Liver (tissue), 9 donors: ENCODE results near the gene MAN2B2. TPM values are rescaled to one million over a fixed set of nuclear protein-coding genes. Genes with fewer than 3 reads are reported as not detected.

Experiments used
- DNase-seq: peaks from one replicate; pipeline ENCODE4 v3.0.0-alpha.2; 2017; ENCODE audit warnings: low spot score
- H3K27ac ChIP-seq, 2 donors: one replicate each; pipeline ENCODE4 v1.7.0; 2013; ENCODE audit warnings: inconsistent platforms in 2 of 2, low read length in 2 of 2, control low read depth in 1 of 2, low read depth in 1 of 2, mild to moderate bottlenecking in 1 of 2
- H3K27me3 ChIP-seq, 4 donors: one replicate each; pipeline versions ENCODE4 v1.6.1 to v1.7.0; 2013; ENCODE audit warnings: low read length in 3 of 4, inconsistent platforms in 1 of 4, mild to moderate bottlenecking in 1 of 4, moderate library complexity in 1 of 4; ENCODE audit not compliant: control insufficient read depth in 4 of 4, insufficient read depth in 4 of 4
- H3K36me3 ChIP-seq, 4 donors: one replicate each; pipeline versions ENCODE4 v1.6.1 to v1.7.0; 2013; ENCODE audit warnings: low read length in 3 of 4, mild to moderate bottlenecking in 3 of 4, low read depth in 1 of 4, moderate library complexity in 1 of 4; ENCODE audit not compliant: control insufficient read depth in 4 of 4, insufficient read depth in 3 of 4
- H3K4me1 ChIP-seq, 4 donors: one replicate each; pipeline versions ENCODE4 v1.6.1 to v1.7.0; 2013; ENCODE audit warnings: low read length in 3 of 4, mild to moderate bottlenecking in 3 of 4, moderate library complexity in 1 of 4; ENCODE audit not compliant: control insufficient read depth in 4 of 4, insufficient read depth in 4 of 4
- H3K4me3 ChIP-seq, 3 donors: one replicate each; pipeline versions ENCODE4 v1.6.1 to v1.7.0; 2013; ENCODE audit warnings: low read length in 3 of 3, control low read depth in 1 of 3, low read depth in 1 of 3, mild to moderate bottlenecking in 1 of 3
- H3K9ac ChIP-seq, 2 donors: one replicate each; pipeline ENCODE4 v1.7.0; 2013; ENCODE audit warnings: low read length in 2 of 2, mild to moderate bottlenecking in 2 of 2, moderate library complexity in 2 of 2, control low read depth in 1 of 2, low read depth in 1 of 2
- H3K9me3 ChIP-seq, 4 donors: one replicate each; pipeline versions ENCODE4 v1.6.1 to v1.7.0; 2013; ENCODE audit warnings: low read length in 3 of 4; ENCODE audit not compliant: control insufficient read depth in 4 of 4
- ATF3 ChIP-seq: IDR thresholded peaks from 2 replicates; pipeline ENCODE4 v1.6.1; 2016; ENCODE audit warnings: antibody characterized with exemption
- CTCF ChIP-seq: fragments of 150-350 bp; IDR thresholded peaks from 2 replicates; pipeline ENCODE4 v1.5.1; 2017; ENCODE audit warnings: improper control_type of control experiment, low read depth, low read length; ENCODE audit not compliant: missing input control
- EGR1 ChIP-seq, 2 donors: IDR thresholded peaks; 2 replicates each; pipeline ENCODE4 v1.6.1; 2016 to 2018; ENCODE audit warnings: antibody characterized with exemption in 2 of 2, low read depth in 2 of 2
- FOXA1 ChIP-seq: IDR thresholded peaks from 2 replicates; pipeline ENCODE4 v1.6.1; 2016; ENCODE audit warnings: antibody characterized with exemption
- FOXA2 ChIP-seq: IDR thresholded peaks from 2 replicates; pipeline ENCODE4 v1.6.1; 2016; ENCODE audit warnings: antibody characterized with exemption
- GABPA ChIP-seq, 2 donors: IDR thresholded peaks in 1 of 2; conservative IDR thresholded peaks in 1 of 2; 2 replicates each; pipeline ENCODE4 v1.6.1; 2016; ENCODE audit warnings: antibody characterized with exemption in 2 of 2, mild to moderate bottlenecking in 1 of 2, moderate library complexity in 1 of 2
- HNF4A ChIP-seq, 2 donors: conservative IDR thresholded peaks; 2 replicates each; pipeline ENCODE4 v1.6.1; 2016; ENCODE audit warnings: antibody characterized with exemption in 2 of 2, mild to moderate bottlenecking in 2 of 2
- HNF4G ChIP-seq: IDR thresholded peaks from 2 replicates; pipeline ENCODE4 v1.6.1; 2016; ENCODE audit warnings: antibody characterized with exemption
- JUND ChIP-seq, 2 donors: IDR thresholded peaks; 2 replicates each; pipeline ENCODE4 v1.6.1; 2016; ENCODE audit warnings: antibody characterized with exemption in 2 of 2
- MAX ChIP-seq: IDR thresholded peaks from 2 replicates; pipeline ENCODE4 v1.6.1; 2016; ENCODE audit warnings: antibody characterized with exemption
- NR2F2 ChIP-seq: IDR thresholded peaks from 2 replicates; pipeline ENCODE4 v1.6.1; 2016; ENCODE audit warnings: antibody characterized with exemption
- RAD21 ChIP-seq, 2 donors: IDR thresholded peaks; 2 replicates each; pipeline ENCODE4 v1.6.1; 2016; ENCODE audit warnings: antibody characterized with exemption in 2 of 2, mild to moderate bottlenecking in 2 of 2
- REST ChIP-seq: IDR thresholded peaks from 2 replicates; pipeline ENCODE4 v1.6.1; 2016; ENCODE audit warnings: antibody characterized with exemption, mild to moderate bottlenecking
- RXRA ChIP-seq, 2 donors: IDR thresholded peaks; 2 replicates each; pipeline ENCODE4 v1.6.1; 2017 to 2018; ENCODE audit warnings: antibody characterized with exemption in 2 of 2, mild to moderate bottlenecking in 1 of 2
- SP1 ChIP-seq: IDR thresholded peaks from 2 replicates; pipeline ENCODE4 v1.6.1; 2018; ENCODE audit warnings: antibody characterized with exemption, mild to moderate bottlenecking
- TAF1 ChIP-seq: conservative IDR thresholded peaks from 2 replicates; pipeline ENCODE4 v1.6.1; 2016; ENCODE audit warnings: antibody characterized with exemption, mild to moderate bottlenecking
- YY1 ChIP-seq: IDR thresholded peaks from 2 replicates; pipeline ENCODE4 v1.6.1; 2016; ENCODE audit warnings: antibody characterized with exemption, mild to moderate bottlenecking
- ZBTB33 ChIP-seq: IDR thresholded peaks from 2 replicates; pipeline ENCODE4 v1.6.1; 2016; ENCODE audit warnings: antibody characterized with exemption
- WGBS: extraction: QIAGEN DNeasy Blood & Tissue Kit; methylation state at CpG from one replicate; pipeline ENCODE4 v1.1.7; 2013; 5-methylcytosine and 5-hydroxymethylcytosine counted together
- polyA plus RNA-seq, 2 donors: library from polyadenylated mRNA; stranded (reverse) in 1 of 2; unstranded in 1 of 2; fragments of 200-250 nt in 1 of 2; fragments of >200 nt in 1 of 2; fragmentation: Nextera tagmentation in 1 of 2; extraction: Ambion mirVana in 1 of 2; gene quantifications; one replicate each; pipeline versions ENCODE4 v1.2.1 to v1.2.3, GENCODE V29; 2013 to 2015
- total RNA-seq, 2 donors: library from RNA; depleted of rRNA; stranded (reverse); fragments of >200 nt; gene quantifications; one replicate each; pipeline ENCODE4 v1.2.3, GENCODE V29; 2014
- donor health status: healthy.
- donor health status: healthy.
- donor health status: healthy.
- donor health status: healthy.
- donor health status: healthy.

MAN2B2 gene
- total and polyA plus RNA-seq, 4 donors: 14.7 to 29.7 (median 22.5) TPM

- Histone ChIP-seq H3K9me3 (peaks cover 0 to 6% (median 3%) of the 10 kb centered on the region in 4 donors), H3K4me1 (no peaks in the 10 kb centered on the region), H3K4me3 (no peak overlapping the region), H3K36me3 (peaks cover 4 to 54% (median 28%) of the 10 kb centered on the region in 4 donors), H3K27me3 (no peaks in the 10 kb centered on the region), H3K27ac (no peak overlapping the region), H3K9ac (no peak overlapping the region)
- TF ChIP-seq FOXA1: no peak
- TF ChIP-seq ATF3: no peak
- TF ChIP-seq HNF4G: no peak
- no peak for TF ChIP-seq JUND (IDR thresholded peaks at IDR 0.05)
- TF ChIP-seq HNF4A (conservative IDR thresholded peaks at IDR 0.05): no peak
- no peak for TF ChIP-seq YY1
- no peak for TF ChIP-seq EGR1 (IDR thresholded peaks at IDR 0.05; ENCODE audit: low read depth in 2 of 2)
- no peak for TF ChIP-seq FOXA2
- TF ChIP-seq RAD21 (IDR thresholded peaks at IDR 0.05): no peak
- TF ChIP-seq NR2F2: no peak
- no peak for TF ChIP-seq TAF1
- no peak for TF ChIP-seq SP1
- TF ChIP-seq MAX: no peak
- TF ChIP-seq GABPA (IDR thresholded peaks at IDR 0.05 in 1 of 2, conservative IDR thresholded peaks at IDR 0.05 in 1 of 2): no peak
- no peak for TF ChIP-seq RXRA (IDR thresholded peaks at IDR 0.05)
- no peak for TF ChIP-seq ZBTB33
- TF ChIP-seq REST: no peak
- TF ChIP-seq CTCF: no peak
- 87% methylated on average over 10 of the region's 10 CpGs for WGBS
- no peak for DNase-seq
These were observed 31.7 kb downstream of the MAN2B2 start for GRCh38 chr4:6606465-6607235.
